ENCODE results near the gene IFIT2.

IFIT2 gene

GRCh38 chr10:89295597-89295996 is 6.2 kb upstream of the IFIT2 start:
- no peak overlapping the region for H3K4me3 ChIP-seq (ENCODE audit: low read length, poor library complexity, severe bottlenecking)
- H3K9ac ChIP-seq (ENCODE audit: low read depth, low read length, poor library complexity, severe bottlenecking), result no peak overlapping the region
- H2AFZ ChIP-seq (ENCODE audit: low read length), result 0 out of 2 replicates have a peak overlapping the region, but pooled peaks have one; percentile 7
- no peaks in the 10 kb centered on the region for H4K20me1 ChIP-seq (ENCODE audit: insufficient read depth, low read length, poor library complexity, severe bottlenecking)
- no peaks in the 10 kb centered on the region for H3K9me2 ChIP-seq (replicated peaks; ENCODE audit: low read depth, low read length)
- no peaks in the 10 kb centered on the region for H3K4me1 ChIP-seq (ENCODE audit: insufficient read depth, low read length, poor library complexity, severe bottlenecking)
- no peaks in the 10 kb centered on the region for H3K36me3 ChIP-seq (ENCODE audit: insufficient read depth, low read length)
- H3K79me2 ChIP-seq (ENCODE audit: insufficient read depth, low read length), result no peaks in the 10 kb centered on the region
- H3K27me3 ChIP-seq (ENCODE audit: insufficient read depth, low read length, poor library complexity, severe bottlenecking), result no peaks in the 10 kb centered on the region
- H3K4me2 ChIP-seq (ENCODE audit: low read depth, low read length, poor library complexity, severe bottlenecking), result no peak overlapping the region
- TF ChIP-seq EZH2phosphoT487 (IDR thresholded peaks at IDR 0.05; ENCODE audit: borderline replicate concordance) (no peak), CTCF (conservative IDR thresholded peaks at IDR 0.05; ENCODE audit: low read length) (no peak)
- peaks cover 4% of the 10 kb centered on the region; the same call in 1 of the 2 replicates for H3K9me3 ChIP-seq (ENCODE audit: insufficient read depth, low read depth, low read length)
- H3F3A ChIP-seq (ENCODE audit: low read depth), result no peaks in the 10 kb centered on the region

- H3K27me3 ChIP-seq (ENCODE audit: insufficient read depth, low read length, poor library complexity, severe bottlenecking), result no peaks in the 10 kb centered on the region
- no peaks in the 10 kb centered on the region for H3F3A ChIP-seq (ENCODE audit: low read depth)
- TF ChIP-seq EZH2phosphoT487 (IDR thresholded peaks at IDR 0.05; ENCODE audit: borderline replicate concordance) (no peak), CTCF (conservative IDR thresholded peaks at IDR 0.05; ENCODE audit: low read length) (no peak)
- no peak overlapping the region for H2AFZ ChIP-seq (ENCODE audit: low read length)
- H3K4me3 ChIP-seq (ENCODE audit: low read length, poor library complexity, severe bottlenecking), result no peak overlapping the region
- H3K4me1 ChIP-seq (ENCODE audit: insufficient read depth, low read length, poor library complexity, severe bottlenecking), result peaks cover 3% of the 10 kb centered on the region
- no peaks in the 10 kb centered on the region for H3K9me2 ChIP-seq (replicated peaks; ENCODE audit: low read depth, low read length)
- H3K4me2 ChIP-seq (ENCODE audit: low read depth, low read length, poor library complexity, severe bottlenecking), result no peak overlapping the region
- H4K20me1 ChIP-seq (ENCODE audit: insufficient read depth, low read length, poor library complexity, severe bottlenecking), result no peaks in the 10 kb centered on the region
- peaks cover 4% of the 10 kb centered on the region; the same call in 1 of the 2 replicates for H3K9me3 ChIP-seq (ENCODE audit: insufficient read depth, low read depth, low read length)
- no peaks in the 10 kb centered on the region for H3K36me3 ChIP-seq (ENCODE audit: insufficient read depth, low read length)
- H3K9ac ChIP-seq (ENCODE audit: low read depth, low read length, poor library complexity, severe bottlenecking), result no peak overlapping the region
- no peaks in the 10 kb centered on the region for H3K79me2 ChIP-seq (ENCODE audit: insufficient read depth, low read length)
Observed at GRCh38 chr10:89296220-89296648, 5.6 kb upstream of the IFIT2 start.

- Histone ChIP-seq H3K4me2 (ENCODE audit: low read depth, low read length, poor library complexity, severe bottlenecking) (no peak overlapping the region), H3K9me2 (replicated peaks; ENCODE audit: low read depth, low read length) (no peaks in the 10 kb centered on the region), H4K20me1 (ENCODE audit: insufficient read depth, low read length, poor library complexity, severe bottlenecking) (no peaks in the 10 kb centered on the region), H3F3A (ENCODE audit: low read depth) (no peaks in the 10 kb centered on the region), H3K4me1 (ENCODE audit: insufficient read depth, low read length, poor library complexity, severe bottlenecking) (peaks cover 9% of the 10 kb centered on the region), H3K36me3 (ENCODE audit: insufficient read depth, low read length) (no peaks in the 10 kb centered on the region), H3K4me3 (ENCODE audit: low read length, poor library complexity, severe bottlenecking) (no peak overlapping the region), H3K79me2 (ENCODE audit: insufficient read depth, low read length) (no peaks in the 10 kb centered on the region), H3K27me3 (ENCODE audit: insufficient read depth, low read length, poor library complexity, severe bottlenecking) (no peaks in the 10 kb centered on the region), H3K9me3 (ENCODE audit: insufficient read depth, low read depth, low read length) (peaks cover 4% of the 10 kb centered on the region; the same call in 1 of the 2 replicates), H3K9ac (ENCODE audit: low read depth, low read length, poor library complexity, severe bottlenecking) (no peak overlapping the region), H2AFZ (ENCODE audit: low read length) (no peak overlapping the region)
- TF ChIP-seq CTCF (conservative IDR thresholded peaks at IDR 0.05; ENCODE audit: low read length) (no peak), EZH2phosphoT487 (IDR thresholded peaks at IDR 0.05; ENCODE audit: borderline replicate concordance) (no peak)
Observed at GRCh38 chr10:89297356-89297755, 4.5 kb upstream of the IFIT2 start.
